GM12878 (cell line): ENCODE results near the gene HIRA. TPM values are rescaled to one million over a fixed set of nuclear protein-coding genes. Genes with fewer than 3 reads are reported as not detected.

ENCODE experiments used
- ATAC-seq: fragments of 200-7000 bp; cut with Tn5 transposase; 3 replicates; pipeline ENCODE4 v1.9.1; 2020; ENCODE audit warnings: mild to moderate bottlenecking, moderate library complexity
- BruUV-seq: library from RNA; stranded (reverse); fragments of 400-500 nt; replicated peaks from 2 replicates; lab custom pipeline; 2021; lab: Mats Ljungman, UMichigan
- CTCF ChIA-PET: fragments of 300-600 bp; sonication (Branson Sonifier 250); formaldehyde crosslinking; extraction: SDS; loops from one replicate; lab custom pipeline; 2021; ENCODE audit warnings: inconsistent platforms; lab: Yijun Ruan, JAX
- POLR2A ChIA-PET: fragments of 350-600 bp; formaldehyde crosslinking; extraction: SDS; loops from one replicate; lab custom pipeline; 2021; ENCODE audit warnings: inconsistent platforms; lab: Charles Lee
- RAD21 ChIA-PET: fragments of 300-600 bp; sonication (Branson Sonifier 250); formaldehyde crosslinking; loops from one replicate; lab custom pipeline; 2023; ENCODE audit warnings: antibody characterized with exemption; ENCODE audit not compliant: unreplicated experiment; lab: Charles Lee
- SMC1A ChIA-PET: fragments of 300-600 bp; sonication (Branson Sonifier 250); formaldehyde crosslinking; loops from one replicate; lab custom pipeline; 2023; ENCODE audit not compliant: unreplicated experiment, uncharacterized antibody; lab: Charles Lee
- DNase-seq: peaks from one replicate; pipeline ENCODE4 v3.0.0-alpha.2; 2011; ENCODE audit warnings: low read depth, low spot score
- FAIRE-seq: peaks from 3 replicates; lab custom pipeline; 2011; peaks lifted over from hg19 to GRCh38; lab: Jason Lieb, UNC
- H2AFZ ChIP-seq: 2 replicates; pipeline ENCODE4 v1.6.0; 2011; ENCODE audit warnings: low read depth, low read length, control low read depth; ENCODE audit not compliant: control insufficient read depth
- H3K27ac ChIP-seq: 2 replicates; pipeline ENCODE4 v1.5.1; 2011; ENCODE audit warnings: control low read depth; ENCODE audit not compliant: control insufficient read depth, insufficient read depth
- H3K27me3 ChIP-seq, 2 experiments: replicated peaks in 1 of 2; 2 replicates each; pipeline versions ENCODE4 v1.6.0 to v1.6.1; 2011; ENCODE audit warnings: low read length in 1 of 2; ENCODE audit not compliant: control insufficient read depth in 2 of 2, insufficient read depth in 2 of 2
- H3K36me3 ChIP-seq, 2 experiments: 2 replicates each; pipeline ENCODE4 v1.5.1; 2011; ENCODE audit warnings: low read length in 1 of 2; ENCODE audit not compliant: control insufficient read depth in 2 of 2, insufficient read depth in 2 of 2
- H3K4me1 ChIP-seq: 2 replicates; pipeline ENCODE4 v1.6.1; 2011; ENCODE audit warnings: mild to moderate bottlenecking, low read length, moderate library complexity, mixed read lengths; ENCODE audit not compliant: control insufficient read depth, insufficient read depth
- H3K4me2 ChIP-seq: 2 replicates; pipeline ENCODE4 v1.6.0; 2011; ENCODE audit warnings: control low read depth; ENCODE audit not compliant: control insufficient read depth, insufficient read depth
- H3K4me3 ChIP-seq: fragments of 200-600 bp; sonication (generic); 2 replicates; pipeline ENCODE4 v1.5.1; 2016
- H3K79me2 ChIP-seq: 2 replicates; pipeline ENCODE4 v1.6.0; 2011; ENCODE audit warnings: low read length; ENCODE audit not compliant: control insufficient read depth, insufficient read depth
- H3K9ac ChIP-seq: 2 replicates; pipeline ENCODE4 v1.8.0; 2011; ENCODE audit warnings: low read length, control low read depth, mixed read lengths; ENCODE audit not compliant: control insufficient read depth, insufficient read depth
- H3K9me3 ChIP-seq: replicated peaks from 3 replicates; pipeline ENCODE4 v1.5.1; 2011; ENCODE audit warnings: mild to moderate bottlenecking, low read length; ENCODE audit not compliant: control insufficient read depth, insufficient read depth
- H4K20me1 ChIP-seq: 2 replicates; pipeline ENCODE4 v1.6.0; 2011; ENCODE audit not compliant: control insufficient read depth, insufficient read depth
- BHLHE40 ChIP-seq, 2 experiments: fragments of 450-650 bp in 1 of 2; IDR thresholded peaks; 2 replicates each; pipeline ENCODE4 v1.6.1; 2011 to 2017; ENCODE audit warnings: low read depth in 2 of 2, borderline replicate concordance in 1 of 2, improper control_type of control experiment in 1 of 2, low read length in 1 of 2, mild to moderate bottlenecking in 1 of 2
- BRCA1 ChIP-seq: IDR thresholded peaks from 2 replicates; pipeline ENCODE4 v1.6.1; 2011; ENCODE audit warnings: low read depth, low read length, improper control_type of control experiment
- CHD2 ChIP-seq: IDR thresholded peaks from 2 replicates; pipeline ENCODE4 v1.6.1; 2011; ENCODE audit warnings: low read depth, low read length, improper control_type of control experiment, borderline replicate concordance
- CREM ChIP-seq: IDR thresholded peaks from 2 replicates; pipeline ENCODE4 v1.6.1; 2014; ENCODE audit warnings: antibody characterized with exemption, low read depth
- GATAD2B ChIP-seq: fragments of 450-650 bp; conservative IDR thresholded peaks from 2 replicates; pipeline ENCODE4 v1.6.1; 2017; ENCODE audit warnings: low read depth, mild to moderate bottlenecking, moderate library complexity
- IKZF1 ChIP-seq: fragments of 450-650 bp; conservative IDR thresholded peaks from 2 replicates; pipeline ENCODE4 v1.6.1; 2017; ENCODE audit warnings: antibody characterized with exemption, mild to moderate bottlenecking
- JUND ChIP-seq: IDR thresholded peaks from 2 replicates; pipeline ENCODE4 v1.6.1; 2012; ENCODE audit warnings: low read depth, mild to moderate bottlenecking, low read length, improper control_type of control experiment, moderate library complexity
- KLF5 ChIP-seq: fragments of 450-650 bp; IDR thresholded peaks from 2 replicates; pipeline ENCODE4 v1.6.1; 2014; ENCODE audit warnings: mild to moderate bottlenecking; ENCODE audit not compliant: partially characterized antibody
- LARP7 ChIP-seq: fragments of 450-650 bp; IDR thresholded peaks from 2 replicates; pipeline ENCODE4 v1.6.1; 2017; ENCODE audit warnings: mild to moderate bottlenecking
- NR2F1 ChIP-seq: fragments of 450-650 bp; conservative IDR thresholded peaks from 2 replicates; pipeline ENCODE4 v1.6.1; 2017; ENCODE audit warnings: mild to moderate bottlenecking
- PML ChIP-seq: IDR thresholded peaks from 2 replicates; pipeline ENCODE4 v1.6.1; 2012; ENCODE audit warnings: low read length, inconsistent platforms
- RB1 ChIP-seq: fragments of 450-650 bp; formaldehyde crosslinking; IDR thresholded peaks from 2 replicates; pipeline ENCODE4 v1.6.1; 2017; ENCODE audit warnings: mild to moderate bottlenecking, borderline replicate concordance
- SMARCA5 ChIP-seq: fragments of 450-650 bp; IDR thresholded peaks from 2 replicates; pipeline ENCODE4 v1.6.1; 2017; ENCODE audit warnings: mild to moderate bottlenecking
- SUZ12 ChIP-seq: fragments of 200-600 bp; sonication (generic); IDR thresholded peaks from one replicate; pipeline ENCODE4 v1.6.1; 2018; ENCODE audit warnings: antibody characterized with exemption, mild to moderate bottlenecking; ENCODE audit not compliant: unreplicated experiment
- WRNIP1 ChIP-seq: IDR thresholded peaks from 2 replicates; pipeline ENCODE4 v1.6.1; 2011; ENCODE audit warnings: low read depth, low read length, improper control_type of control experiment, borderline replicate concordance
- ZNF217 ChIP-seq: fragments of 450-650 bp; IDR thresholded peaks from 2 replicates; pipeline ENCODE4 v1.6.1; 2017; ENCODE audit warnings: antibody characterized with exemption, mild to moderate bottlenecking
- ZNF622 ChIP-seq: fragments of 450-650 bp; IDR thresholded peaks from 2 replicates; pipeline ENCODE4 v1.6.1; 2017; ENCODE audit warnings: mild to moderate bottlenecking, inconsistent platforms
- WGBS: methylation state at CpG from one replicate; pipeline ENCODE4 v1.1.6; 2016; ENCODE audit warnings: low lambda C conversion rate; ENCODE audit not compliant: insufficient replicate concordance, insufficient coverage; ENCODE audit errors: missing lambda C conversion rate; 5-methylcytosine and 5-hydroxymethylcytosine counted together
- in situ Hi-C: fragments of 300-500 bp; cut with MboI; formaldehyde crosslinking; loops from 9 replicates; pipeline ENCODE4 v1.14.3; 2018; ENCODE audit warnings: mixed read lengths
- intact Hi-C: fragments of 100-400 bp; cut with micrococcal nuclease; formaldehyde crosslinking; loops from one replicate; pipeline ENCODE4 v1.14.2; 2022; ENCODE audit not compliant: unreplicated experiment
- polyA plus RNA-seq, 11 experiments: library from polyadenylated mRNA; depleted of rRNA in 4 of 11; unstranded in 6 of 11; stranded (reverse) in 5 of 11; fragments of >200 nt; fragmentation: Nextera tagmentation in 4 of 11; fragmentation: Illumina TruSeq in 1 of 11; extraction: Ambion mirVana in 4 of 11; extraction: Trizol in 1 of 11; gene quantifications; 1 replicate in 1 of 11; 2 replicates in 10 of 11; pipeline versions ENCODE4 v1.2.1 to v1.2.3, GENCODE V29; 2011 to 2016; ENCODE audit warnings: inconsistent platforms in 2 of 11, missing spikeins in 2 of 11, low read depth in 1 of 11
- total RNA-seq, 4 experiments: library from RNA; depleted of rRNA in 3 of 4; stranded (reverse); fragments of >200 nt in 3 of 4; fragmentation: Illumina TruSeq in 1 of 4; extraction: Trizol in 1 of 4; gene quantifications; 2 replicates each; pipeline versions ENCODE4 v1.2.1 to v1.2.3, GENCODE V29; 2013 to 2021
- TF ChIP-seq, protein P1 (sequence below): fragments of 450-650 bp; conservative IDR thresholded peaks from 2 replicates; pipeline ENCODE4 v1.6.1; 2017; ENCODE audit warnings: mild to moderate bottlenecking, moderate library complexity

The HIRA gene
- total and polyA plus RNA-seq, 10 of the 15 experiments (the other 5 are each of a cell fraction or from before 2014, with no cell fraction given) = 0.34 to 32.7 (median 14.5) TPM

DNA sequence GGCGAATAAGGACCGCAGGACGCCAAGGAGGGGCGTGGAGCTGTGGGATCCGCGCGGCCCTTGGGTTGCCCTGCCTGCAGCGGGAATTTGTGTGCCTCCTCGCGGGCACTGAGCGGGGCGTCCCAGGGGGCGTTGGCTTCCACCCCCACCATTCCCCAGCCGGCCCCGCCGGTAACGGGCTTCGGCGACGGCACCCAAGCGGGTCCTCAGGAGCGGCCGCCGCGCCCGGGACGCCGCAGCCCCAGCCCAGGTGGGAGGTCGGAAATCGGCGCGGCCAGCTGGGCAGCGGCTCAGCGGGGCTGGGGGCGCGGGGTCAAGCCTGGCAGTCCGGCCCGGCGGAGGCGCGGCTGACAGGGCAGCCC lies 140.3 kb downstream of the HIRA start:
- Histone ChIP-seq H3K4me3 (peak overlapping the region; percentile 70), H2AFZ (peak overlapping the region; percentile 75), H3K36me3 (no peaks in the 10 kb centered on the region), H4K20me1 (no peaks in the 10 kb centered on the region), H3K79me2 (no peaks in the 10 kb centered on the region), H3K9me3 (no peaks in the 10 kb centered on the region), H3K4me1 (peaks cover 9% of the 10 kb centered on the region), H3K9ac (peak overlapping the region; percentile 2; the same call in 1 of the 2 replicates), H3K27ac (no peak overlapping the region), H3K4me2 (peak overlapping the region; percentile 94), H3K27me3 (peaks cover 7 to 15% of the 10 kb centered on the region in 2 experiments)
- TF ChIP-seq CHD2 = no peak
- TF ChIP-seq LARP7 = peak; percentile 70
- no peak for TF ChIP-seq KLF5
- TF ChIP-seq PML = no peak
- TF ChIP-seq BHLHE40 (IDR thresholded peaks at IDR 0.05; ENCODE audit: borderline replicate concordance in 1 of 2, low read depth in 2 of 2, low read length in 1 of 2) = peak in 1 of 2 experiments; percentile 10; a peak in 1 of 4 replicates
- TF ChIP-seq JUND = no peak
- no peak for TF ChIP-seq BRCA1
- 0 out of 2 replicates have a peak, but pooled peaks have one; percentile 39 for TF ChIP-seq SMARCA5
- TF ChIP-seq, protein P1, sequence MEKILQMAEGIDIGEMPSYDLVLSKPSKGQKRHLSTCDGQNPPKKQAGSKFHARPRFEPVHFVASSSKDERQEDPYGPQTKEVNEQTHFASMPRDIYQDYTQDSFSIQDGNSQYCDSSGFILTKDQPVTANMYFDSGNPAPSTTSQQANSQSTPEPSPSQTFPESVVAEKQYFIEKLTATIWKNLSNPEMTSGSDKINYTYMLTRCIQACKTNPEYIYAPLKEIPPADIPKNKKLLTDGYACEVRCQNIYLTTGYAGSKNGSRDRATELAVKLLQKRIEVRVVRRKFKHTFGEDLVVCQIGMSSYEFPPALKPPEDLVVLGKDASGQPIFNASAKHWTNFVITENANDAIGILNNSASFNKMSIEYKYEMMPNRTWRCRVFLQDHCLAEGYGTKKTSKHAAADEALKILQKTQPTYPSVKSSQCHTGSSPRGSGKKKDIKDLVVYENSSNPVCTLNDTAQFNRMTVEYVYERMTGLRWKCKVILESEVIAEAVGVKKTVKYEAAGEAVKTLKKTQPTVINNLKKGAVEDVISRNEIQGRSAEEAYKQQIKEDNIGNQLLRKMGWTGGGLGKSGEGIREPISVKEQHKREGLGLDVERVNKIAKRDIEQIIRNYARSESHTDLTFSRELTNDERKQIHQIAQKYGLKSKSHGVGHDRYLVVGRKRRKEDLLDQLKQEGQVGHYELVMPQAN = 0 out of 2 replicates have a peak, but pooled peaks have one; percentile 28
- TF ChIP-seq WRNIP1 = no peak
- peak; percentile 65; the same call in 1 of the 2 replicates for TF ChIP-seq NR2F1
- 0 out of 2 replicates have a peak, but pooled peaks have one; percentile 24 for TF ChIP-seq ZNF217
- TF ChIP-seq SUZ12 = peak; percentile 57
- TF ChIP-seq IKZF1 = 0 out of 2 replicates have a peak, but pooled peaks have one; percentile 63
- 0 out of 2 replicates have a peak, but pooled peaks have one; percentile 43 for TF ChIP-seq RB1
- no peak for TF ChIP-seq ZNF622
- peak; percentile 53; the same call in 1 of the 2 replicates for TF ChIP-seq GATAD2B
- no peak for TF ChIP-seq CREM
- FAIRE-seq (no peak), ATAC-seq (peak; percentile 43), DNase-seq (no peak)
- in situ Hi-C loops = loop anchor here (5.0 kb wide), 1 partner anchor 109 kb away; no protein-coding TSS in a partner anchor
- WGBS = 5% methylated on average over 24 of the region's 41 CpGs
- BruUV-seq = no TSS peak
- ChIA-PET RAD21 (interaction anchor here (1.3 kb wide), 1 partner anchor 108 kb away, joined by 3 read pairs; no protein-coding TSS in a partner anchor), SMC1A (interaction anchor here (1.2 kb wide), 1 partner anchor 14 kb away, joined by 4 read pairs; no protein-coding TSS in a partner anchor), POLR2A (no interaction called here), CTCF (interaction anchor here (1.1 to 1.2 kb wide), 2 partner anchors 146 to 619 kb away, joined by 3 read pairs; partner anchors contain the start of gene ESS2)
- intact Hi-C loops = loop anchor here (10.0 kb wide), 2 partner anchors 134 to 184 kb away; partner anchors contain the start of genes CDC45 and UFD1
